A549 (cell line): ENCODE measurements around the gene TRIM41. TPM values are rescaled to one million over a fixed set of nuclear protein-coding genes. Genes with fewer than 3 reads are reported as not detected.

Experiments used
- ATAC-seq, 2 experiments: fragments of 200-7000 bp in 1 of 2; fragments of >200 bp in 1 of 2; cut with Nextera tagmentation in 1 of 2; cut with Tn5 transposase in 1 of 2; 3 replicates each; pipeline versions ENCODE4 v1.8.0 to v1.9.1; 2018 to 2020; ENCODE audit warnings: mild to moderate bottlenecking in 1 of 2, moderate library complexity in 1 of 2
- CTCF ChIA-PET: fragments of 300-600 bp; sonication (Branson Sonifier 250); formaldehyde crosslinking; extraction: SDS; loops from one replicate; lab custom pipeline; 2021; ENCODE audit warnings: antibody characterized with exemption, inconsistent platforms; lab: Yijun Ruan, JAX
- POLR2A ChIA-PET: fragments of 350-600 bp; formaldehyde crosslinking; extraction: SDS; loops from one replicate; lab custom pipeline; 2021; ENCODE audit warnings: antibody characterized with exemption, inconsistent platforms; lab: Yijun Ruan, JAX
- DNase-seq, 2 experiments: peaks; one replicate each; pipeline versions ENCODE4 v3.0.0 to v3.0.0-alpha.2; 2011 to 2016; ENCODE audit warnings: low read depth in 1 of 2, low spot score in 1 of 2
- FAIRE-seq: peaks from 2 replicates; lab custom pipeline; 2011; peaks lifted over from hg19 to GRCh38; lab: Jason Lieb, UNC
- H3K27ac ChIP-seq, 2 experiments: fragments of >200 bp; sonication (Bioruptor Twin); formaldehyde crosslinking; 3 replicates each; pipeline ENCODE4 v1.5.1; 2016 to 2017
- H3K4me1 ChIP-seq: fragments of >200 bp; sonication (Bioruptor Twin); formaldehyde crosslinking; 3 replicates; pipeline ENCODE4 v1.6.1; 2016
- H3K4me2 ChIP-seq: fragments of >200 bp; sonication (Bioruptor Twin); formaldehyde crosslinking; 3 replicates; pipeline ENCODE4 v1.6.1; 2016
- H3K4me3 ChIP-seq: fragments of >200 bp; sonication (Bioruptor Twin); formaldehyde crosslinking; 3 replicates; pipeline ENCODE4 v1.5.1; 2016
- H3K9me3 ChIP-seq: fragments of >200 bp; sonication (Bioruptor Twin); formaldehyde crosslinking; 3 replicates; pipeline ENCODE4 v1.6.1; 2016
- BHLHE40 ChIP-seq: IDR thresholded peaks from 2 replicates; pipeline ENCODE4 v1.6.1; 2012; ENCODE audit warnings: low read depth, low read length, inconsistent platforms
- CBX8 ChIP-seq: fragments of 200-600 bp; sonication (generic); IDR thresholded peaks from 2 replicates; pipeline ENCODE4 v1.6.1; 2016
- CEBPB ChIP-seq, 2 experiments: fragments of >200 bp in 1 of 2; sonication (Bioruptor Twin) in 1 of 2; formaldehyde crosslinking in 1 of 2; IDR thresholded peaks; 2 replicates each; pipeline ENCODE4 v1.6.1; 2012 to 2016
- CHD2 ChIP-seq: fragments of 150-350 bp; IDR thresholded peaks from 2 replicates; pipeline ENCODE4 v1.6.1; 2014; ENCODE audit warnings: low read length; ENCODE audit not compliant: partially characterized antibody
- EHF ChIP-seq: fragments of 250-450 bp; sonication (Bioruptor Pico); IDR thresholded peaks from 2 replicates; pipeline ENCODE4 v1.5.0; 2020; ENCODE audit warnings: mild to moderate bottlenecking
- EHMT2 ChIP-seq: fragments of 200-600 bp; sonication (generic); IDR thresholded peaks from 2 replicates; pipeline ENCODE4 v1.6.1; 2016; ENCODE audit warnings: antibody characterized with exemption, low read depth, mild to moderate bottlenecking, moderate library complexity
- EP300 ChIP-seq, 2 experiments: fragments of >200 bp; sonication (Bioruptor Twin); formaldehyde crosslinking; IDR thresholded peaks; 2 replicates in 1 of 2; 3 replicates in 1 of 2; pipeline ENCODE4 v1.6.1; 2016 to 2017
- ESRRA ChIP-seq: fragments of 150-350 bp; IDR thresholded peaks from 2 replicates; pipeline ENCODE4 v1.6.1; 2014; ENCODE audit warnings: mild to moderate bottlenecking, low read length, borderline replicate concordance
- FOSL2 ChIP-seq, 2 experiments: fragments of 450-650 bp in 1 of 2; fragments of >200 bp in 1 of 2; sonication (Bioruptor Twin) in 1 of 2; formaldehyde crosslinking; IDR thresholded peaks; 2 replicates each; pipeline versions ENCODE4 v1.5.0 to v1.6.1; 2016 to 2020; ENCODE audit warnings: mild to moderate bottlenecking in 1 of 2, moderate library complexity in 1 of 2
- GATA3 ChIP-seq: IDR thresholded peaks from 2 replicates; pipeline ENCODE4 v1.6.1; 2012; ENCODE audit warnings: borderline replicate concordance
- HOXA7 ChIP-seq: fragments of 250-450 bp; sonication (Bioruptor Pico); IDR thresholded peaks from 2 replicates; pipeline ENCODE4 v1.5.0; 2020; ENCODE audit warnings: mild to moderate bottlenecking, moderate library complexity
- JUN ChIP-seq, 2 experiments: fragments of >200 bp; sonication (Bioruptor Twin); formaldehyde crosslinking; IDR thresholded peaks; 2 replicates in 1 of 2; 3 replicates in 1 of 2; pipeline ENCODE4 v1.6.1; 2016 to 2017
- JUNB ChIP-seq: fragments of >200 bp; sonication (Bioruptor Twin); formaldehyde crosslinking; IDR thresholded peaks from 2 replicates; pipeline ENCODE4 v1.6.1; 2016
- KDM1A ChIP-seq: fragments of 200-600 bp; sonication (generic); IDR thresholded peaks from 2 replicates; pipeline ENCODE4 v1.6.1; 2016; ENCODE audit warnings: low read depth, mild to moderate bottlenecking
- KDM5A ChIP-seq: fragments of 200-600 bp; sonication (generic); IDR thresholded peaks from 2 replicates; pipeline ENCODE4 v1.6.1; 2016; ENCODE audit warnings: antibody characterized with exemption, mild to moderate bottlenecking
- MAFK ChIP-seq: fragments of 450-650 bp; IDR thresholded peaks from 2 replicates; pipeline ENCODE4 v1.6.1; 2014; ENCODE audit not compliant: partially characterized antibody
- MYC ChIP-seq: IDR thresholded peaks from 2 replicates; pipeline ENCODE4 v1.6.1; 2012; ENCODE audit warnings: mild to moderate bottlenecking, inconsistent platforms, low read length, improper control_type of control experiment, borderline replicate concordance
- NFE2L2 ChIP-seq: fragments of 150-350 bp; conservative IDR thresholded peaks from 2 replicates; pipeline ENCODE4 v1.6.1; 2014; ENCODE audit warnings: low read length
- NR3C1 ChIP-seq: fragments of >200 bp; sonication (Bioruptor Twin); formaldehyde crosslinking; IDR thresholded peaks from 3 replicates; pipeline ENCODE4 v1.6.1; 2017
- PHF8 ChIP-seq: fragments of 200-600 bp; sonication (generic); IDR thresholded peaks from 2 replicates; pipeline ENCODE4 v1.6.1; 2016; ENCODE audit warnings: low read depth, mild to moderate bottlenecking, antibody characterized with exemption, moderate library complexity, borderline replicate concordance
- POLR2AphosphoS2 ChIP-seq: conservative IDR thresholded peaks from 2 replicates; pipeline ENCODE4 v1.6.1; 2012; ENCODE audit warnings: low read length, improper control_type of control experiment, inconsistent platforms
- RARB ChIP-seq: fragments of 250-450 bp; sonication (Bioruptor Pico); IDR thresholded peaks from 2 replicates; pipeline ENCODE4 v1.8.0; 2021; ENCODE audit warnings: mild to moderate bottlenecking, moderate library complexity
- RFX5 ChIP-seq: fragments of 450-650 bp; IDR thresholded peaks from 2 replicates; pipeline ENCODE4 v1.7.1; 2014; ENCODE audit warnings: antibody characterized with exemption, mild to moderate bottlenecking, moderate library complexity
- SREBF2 ChIP-seq: fragments of 450-650 bp; IDR thresholded peaks from 2 replicates; pipeline ENCODE4 v1.6.1; 2014; ENCODE audit warnings: mild to moderate bottlenecking, moderate library complexity
- TP53 ChIP-seq: fragments of 250-450 bp; sonication (Bioruptor Pico); IDR thresholded peaks from 2 replicates; pipeline ENCODE4 v1.5.0; 2021; ENCODE audit warnings: mild to moderate bottlenecking, moderate library complexity
- ZNF302 ChIP-seq: fragments of 250-450 bp; sonication (Bioruptor Pico); IDR thresholded peaks from 2 replicates; pipeline ENCODE4 v1.9.0; 2021; ENCODE audit warnings: inconsistent platforms, mild to moderate bottlenecking, moderate library complexity
- WGBS: methylation state at CpG from one replicate; pipeline ENCODE4 v1.1.6; 2017; ENCODE audit errors: missing lambda C conversion rate; 5-methylcytosine and 5-hydroxymethylcytosine counted together
- polyA plus RNA-seq, 4 experiments: library from polyadenylated mRNA; depleted of rRNA in 3 of 4; stranded (reverse); fragments of >200 nt; fragmentation: RNase III in 1 of 4; extraction: RNeasy Plus Mini Kit Qiagen cat#74134 plus additional on column Dnase treatment in 1 of 4; gene quantifications; 2 replicates in 3 of 4; 3 replicates in 1 of 4; pipeline ENCODE4 v1.2.3, GENCODE V29; 2011 to 2017
- TF ChIP-seq, protein P1 (sequence below): fragments of 150-350 bp; IDR thresholded peaks from 2 replicates; pipeline ENCODE4 v1.6.1; 2014; ENCODE audit warnings: low read depth, mild to moderate bottlenecking, low read length
- TF ChIP-seq, protein P2 (sequence below): fragments of 250-450 bp; sonication (Bioruptor Pico); IDR thresholded peaks from 2 replicates; pipeline ENCODE4 v1.5.0; 2020; ENCODE audit warnings: low read depth, mild to moderate bottlenecking, moderate library complexity
- TF ChIP-seq, protein P3 (sequence below): fragments of >200 bp; sonication (Bioruptor Twin); formaldehyde crosslinking; IDR thresholded peaks from 3 replicates; pipeline ENCODE4 v1.5.1; 2016
- TF ChIP-seq, protein P4 (sequence below): fragments of 450-650 bp; IDR thresholded peaks from 2 replicates; pipeline ENCODE4 v1.6.1; 2014; ENCODE audit warnings: antibody characterized with exemption
- TF ChIP-seq, protein P5 (sequence below): fragments of 200-600 bp; sonication (generic); IDR thresholded peaks from 2 replicates; pipeline ENCODE4 v1.6.1; 2016; ENCODE audit warnings: antibody characterized with exemption, mild to moderate bottlenecking, moderate library complexity
- TF ChIP-seq, protein P6 (sequence below): IDR thresholded peaks from 2 replicates; pipeline ENCODE4 v1.6.1; 2012

The TRIM41 gene
- polyA plus RNA-seq, 2 of the 4 experiments (the other 2 are of a cell fraction), result 22.7 to 32.5 TPM

DNA sequence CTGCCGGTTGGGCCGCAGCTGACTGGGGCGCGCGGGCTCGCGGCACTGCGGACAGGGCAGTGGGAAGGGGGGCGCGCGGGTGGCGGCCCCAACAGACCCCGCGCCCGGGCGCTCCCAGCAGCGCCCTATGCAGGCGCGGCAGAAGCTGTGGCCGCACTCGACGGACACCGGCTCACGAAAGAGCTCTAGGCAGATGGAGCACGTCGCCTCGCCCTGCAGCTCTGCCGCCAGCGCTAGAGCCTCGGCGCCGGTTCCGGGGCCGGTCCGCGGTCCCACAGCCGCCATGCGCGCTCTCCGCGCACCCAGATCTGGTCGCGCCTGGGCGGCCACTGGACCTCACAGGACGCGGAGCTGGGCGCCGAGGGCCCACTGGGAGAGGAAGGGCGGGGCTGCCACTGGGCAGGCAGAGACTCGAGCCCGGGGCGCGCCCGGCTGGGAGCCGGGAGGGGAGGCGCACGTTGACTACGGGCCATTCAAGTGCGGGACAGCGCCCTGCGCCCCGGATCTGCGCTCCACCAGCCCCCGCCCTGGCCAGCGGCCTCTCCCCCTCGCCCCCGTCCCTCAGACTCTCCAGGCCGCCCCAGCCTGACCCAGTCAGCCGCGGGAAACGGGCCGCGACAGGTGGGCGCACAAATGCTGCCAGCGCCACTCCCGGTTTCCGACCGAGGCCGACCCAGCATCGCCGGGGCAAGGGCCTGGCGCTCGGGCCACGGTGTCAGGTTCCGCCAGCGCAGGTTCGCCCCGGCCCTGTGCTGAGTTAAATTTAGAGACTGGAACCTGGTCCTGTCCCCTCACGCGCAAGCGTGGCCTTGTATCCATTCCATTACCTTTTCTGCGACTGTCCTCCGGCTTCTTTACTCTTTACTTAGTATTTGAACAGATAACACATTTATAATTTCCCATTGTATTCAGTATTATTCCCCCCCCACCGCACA lies 18.0 kb upstream of the TRIM41 start, which contains the start of gene TRIM7:
TSS of gene TRIM7 (minus strand) at position 371 of the 935 bp plus-strand sequence. CDS start at position 285, 86 bp downstream.
- Histone ChIP-seq H3K4me3 (peak within 1 kb of the TSS; percentile 84), H3K27ac (peak within 1 kb of the TSS; percentile 93 to 95), H3K4me1 (peaks cover 15% of the 10 kb centered on the region), H3K9me3 (no peaks in the 10 kb centered on the region), H3K4me2 (peak within 1 kb of the TSS; percentile 91)
- ChIA-PET POLR2A (interaction anchor here (0.8 to 6.7 kb wide), 6 partner anchors 14 to 32 kb away, joined by 4 to 159 read pairs (median 6); partner anchors contain the start of gene TRIM41), CTCF (interaction anchor here (0.8 to 3.9 kb wide), 9 partner anchors 9 to 37 kb away, joined by 3 to 36 read pairs (median 8); partner anchors contain the start of gene TRIM41)
- DNase-seq (peak; percentile 65 to 82), ATAC-seq (peak; percentile 52 to 55), FAIRE-seq (no peak)
- 17% methylated on average over 20 of the region's 94 CpGs for WGBS
- TF ChIP-seq EP300 (IDR thresholded peaks at IDR 0.05) (no peak), GATA3 (0 out of 2 replicates have a peak, but pooled peaks have one; percentile 5), MYC (0 out of 2 replicates have a peak, but pooled peaks have one; percentile 14), KDM1A (no peak), JUN (IDR thresholded peaks at IDR 0.05) (peak in 1 of 2 experiments; percentile 25; a peak in 2 of 5 replicates), RARB (CRISPR knock-in tag) (no peak), JUNB (no peak), BHLHE40 (no peak), EHF (CRISPR knock-in tag) (no peak), FOSL2 (IDR thresholded peaks at IDR 0.05) (no peak), FOSL2 (CRISPR knock-in tag; IDR thresholded peaks at IDR 0.05) (no peak), PHF8 (no peak; the same call in 1 of the 2 replicates), CHD2 (no peak), KDM5A (no peak), EHMT2 (no peak), CBX8 (no peak), POLR2AphosphoS2 (no peak), HOXA7 (no peak), ZNF302 (CRISPR knock-in tag) (no peak), TP53 (CRISPR knock-in tag) (0 out of 2 replicates have a peak, but pooled peaks have one; percentile 41), CEBPB (IDR thresholded peaks at IDR 0.05) (no peak), NFE2L2 (no peak), ESRRA (no peak), SREBF2 (no peak), MAFK (no peak), NR3C1 (no peak), RFX5 (no peak)
- TF ChIP-seq, protein P1, sequence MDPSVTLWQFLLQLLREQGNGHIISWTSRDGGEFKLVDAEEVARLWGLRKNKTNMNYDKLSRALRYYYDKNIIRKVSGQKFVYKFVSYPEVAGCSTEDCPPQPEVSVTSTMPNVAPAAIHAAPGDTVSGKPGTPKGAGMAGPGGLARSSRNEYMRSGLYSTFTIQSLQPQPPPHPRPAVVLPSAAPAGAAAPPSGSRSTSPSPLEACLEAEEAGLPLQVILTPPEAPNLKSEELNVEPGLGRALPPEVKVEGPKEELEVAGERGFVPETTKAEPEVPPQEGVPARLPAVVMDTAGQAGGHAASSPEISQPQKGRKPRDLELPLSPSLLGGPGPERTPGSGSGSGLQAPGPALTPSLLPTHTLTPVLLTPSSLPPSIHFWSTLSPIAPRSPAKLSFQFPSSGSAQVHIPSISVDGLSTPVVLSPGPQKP, result no peak
- TF ChIP-seq, protein P2, sequence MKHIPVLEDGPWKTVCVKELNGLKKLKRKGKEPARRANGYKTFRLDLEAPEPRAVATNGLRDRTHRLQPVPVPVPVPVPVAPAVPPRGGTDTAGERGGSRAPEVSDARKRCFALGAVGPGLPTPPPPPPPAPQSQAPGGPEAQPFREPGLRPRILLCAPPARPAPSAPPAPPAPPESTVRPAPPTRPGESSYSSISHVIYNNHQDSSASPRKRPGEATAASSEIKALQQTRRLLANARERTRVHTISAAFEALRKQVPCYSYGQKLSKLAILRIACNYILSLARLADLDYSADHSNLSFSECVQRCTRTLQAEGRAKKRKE (CRISPR knock-in tag), result no peak
- TF ChIP-seq, protein P3, sequence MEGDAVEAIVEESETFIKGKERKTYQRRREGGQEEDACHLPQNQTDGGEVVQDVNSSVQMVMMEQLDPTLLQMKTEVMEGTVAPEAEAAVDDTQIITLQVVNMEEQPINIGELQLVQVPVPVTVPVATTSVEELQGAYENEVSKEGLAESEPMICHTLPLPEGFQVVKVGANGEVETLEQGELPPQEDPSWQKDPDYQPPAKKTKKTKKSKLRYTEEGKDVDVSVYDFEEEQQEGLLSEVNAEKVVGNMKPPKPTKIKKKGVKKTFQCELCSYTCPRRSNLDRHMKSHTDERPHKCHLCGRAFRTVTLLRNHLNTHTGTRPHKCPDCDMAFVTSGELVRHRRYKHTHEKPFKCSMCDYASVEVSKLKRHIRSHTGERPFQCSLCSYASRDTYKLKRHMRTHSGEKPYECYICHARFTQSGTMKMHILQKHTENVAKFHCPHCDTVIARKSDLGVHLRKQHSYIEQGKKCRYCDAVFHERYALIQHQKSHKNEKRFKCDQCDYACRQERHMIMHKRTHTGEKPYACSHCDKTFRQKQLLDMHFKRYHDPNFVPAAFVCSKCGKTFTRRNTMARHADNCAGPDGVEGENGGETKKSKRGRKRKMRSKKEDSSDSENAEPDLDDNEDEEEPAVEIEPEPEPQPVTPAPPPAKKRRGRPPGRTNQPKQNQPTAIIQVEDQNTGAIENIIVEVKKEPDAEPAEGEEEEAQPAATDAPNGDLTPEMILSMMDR, result no peak
- TF ChIP-seq, protein P4, sequence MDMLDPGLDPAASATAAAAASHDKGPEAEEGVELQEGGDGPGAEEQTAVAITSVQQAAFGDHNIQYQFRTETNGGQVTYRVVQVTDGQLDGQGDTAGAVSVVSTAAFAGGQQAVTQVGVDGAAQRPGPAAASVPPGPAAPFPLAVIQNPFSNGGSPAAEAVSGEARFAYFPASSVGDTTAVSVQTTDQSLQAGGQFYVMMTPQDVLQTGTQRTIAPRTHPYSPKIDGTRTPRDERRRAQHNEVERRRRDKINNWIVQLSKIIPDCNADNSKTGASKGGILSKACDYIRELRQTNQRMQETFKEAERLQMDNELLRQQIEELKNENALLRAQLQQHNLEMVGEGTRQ, result no peak
- TF ChIP-seq, protein P5, sequence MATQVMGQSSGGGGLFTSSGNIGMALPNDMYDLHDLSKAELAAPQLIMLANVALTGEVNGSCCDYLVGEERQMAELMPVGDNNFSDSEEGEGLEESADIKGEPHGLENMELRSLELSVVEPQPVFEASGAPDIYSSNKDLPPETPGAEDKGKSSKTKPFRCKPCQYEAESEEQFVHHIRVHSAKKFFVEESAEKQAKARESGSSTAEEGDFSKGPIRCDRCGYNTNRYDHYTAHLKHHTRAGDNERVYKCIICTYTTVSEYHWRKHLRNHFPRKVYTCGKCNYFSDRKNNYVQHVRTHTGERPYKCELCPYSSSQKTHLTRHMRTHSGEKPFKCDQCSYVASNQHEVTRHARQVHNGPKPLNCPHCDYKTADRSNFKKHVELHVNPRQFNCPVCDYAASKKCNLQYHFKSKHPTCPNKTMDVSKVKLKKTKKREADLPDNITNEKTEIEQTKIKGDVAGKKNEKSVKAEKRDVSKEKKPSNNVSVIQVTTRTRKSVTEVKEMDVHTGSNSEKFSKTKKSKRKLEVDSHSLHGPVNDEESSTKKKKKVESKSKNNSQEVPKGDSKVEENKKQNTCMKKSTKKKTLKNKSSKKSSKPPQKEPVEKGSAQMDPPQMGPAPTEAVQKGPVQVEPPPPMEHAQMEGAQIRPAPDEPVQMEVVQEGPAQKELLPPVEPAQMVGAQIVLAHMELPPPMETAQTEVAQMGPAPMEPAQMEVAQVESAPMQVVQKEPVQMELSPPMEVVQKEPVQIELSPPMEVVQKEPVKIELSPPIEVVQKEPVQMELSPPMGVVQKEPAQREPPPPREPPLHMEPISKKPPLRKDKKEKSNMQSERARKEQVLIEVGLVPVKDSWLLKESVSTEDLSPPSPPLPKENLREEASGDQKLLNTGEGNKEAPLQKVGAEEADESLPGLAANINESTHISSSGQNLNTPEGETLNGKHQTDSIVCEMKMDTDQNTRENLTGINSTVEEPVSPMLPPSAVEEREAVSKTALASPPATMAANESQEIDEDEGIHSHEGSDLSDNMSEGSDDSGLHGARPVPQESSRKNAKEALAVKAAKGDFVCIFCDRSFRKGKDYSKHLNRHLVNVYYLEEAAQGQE, result no peak
- TF ChIP-seq, protein P6, sequence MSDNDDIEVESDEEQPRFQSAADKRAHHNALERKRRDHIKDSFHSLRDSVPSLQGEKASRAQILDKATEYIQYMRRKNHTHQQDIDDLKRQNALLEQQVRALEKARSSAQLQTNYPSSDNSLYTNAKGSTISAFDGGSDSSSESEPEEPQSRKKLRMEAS, result peak; percentile 22
